GM19238 (cell line): ENCODE measurements around the gene STPG4.

ENCODE experiments used
- DNase-seq: peaks from one replicate; pipeline ENCODE4 v3.0.0; 2011; ENCODE audit warnings: low spot score; ENCODE audit not compliant: insufficient read length

Gene STPG4

GRCh38 chr2:47091118-47091517 is 64.0 kb downstream of the STPG4 start:
- DNase-seq: no peak

- DNase-seq: no peak
These were observed 66.0 kb downstream of the STPG4 start for GRCh38 chr2:47089083-47089464.

- no peak for DNase-seq
These were observed 66.6 kb downstream of the STPG4 start for GRCh38 chr2:47088371-47089082.

GRCh38 chr2:47087051-47087450 is 68.1 kb downstream of the STPG4 start:
- no peak for DNase-seq

- no peak for DNase-seq
These were observed 68.5 kb downstream of the STPG4 start for GRCh38 chr2:47086571-47086970.

- no peak for DNase-seq
These were observed 69.0 kb downstream of the STPG4 start for GRCh38 chr2:47086054-47086471.

- no peak for DNase-seq
These were observed 71.0 kb downstream of the STPG4 start for GRCh38 chr2:47083886-47084687.

- DNase-seq: no peak
These were observed 71.6 kb downstream of the STPG4 start for GRCh38 chr2:47083485-47083884.

GRCh38 chr2:47083005-47083404 is 72.1 kb downstream of the STPG4 start:
- no peak for DNase-seq

GRCh38 chr2:47080888-47081301 is 74.2 kb downstream of the STPG4 start:
- DNase-seq: no peak

GRCh38 chr2:47079515-47080412 is 75.3 kb downstream of the STPG4 start:
- DNase-seq: no peak

- no peak for DNase-seq
These were observed 76.3 kb downstream of the STPG4 start for GRCh38 chr2:47078541-47079482.

GRCh38 chr2:47077442-47078117 is 77.5 kb downstream of the STPG4 start:
- DNase-seq: no peak

- DNase-seq: no peak
These were observed 78.3 kb downstream of the STPG4 start for GRCh38 chr2:47076586-47077441.

GRCh38 chr2:47076126-47076506 is 79.0 kb downstream of the STPG4 start:
- no peak for DNase-seq

- no peak for DNase-seq
These were observed 79.6 kb downstream of the STPG4 start for GRCh38 chr2:47075361-47076125.

- DNase-seq: no peak
These were observed 80.4 kb downstream of the STPG4 start for GRCh38 chr2:47074691-47075090.

GRCh38 chr2:47073641-47074040 is 81.5 kb downstream of the STPG4 start:
- DNase-seq: no peak
